Hepatocyte (in vitro differentiated cells): ENCODE results near the gene ESPL1.

Experiments used
- EZH2 ChIP-seq: fragments of 200-600 bp; sonication (generic); IDR thresholded peaks from 2 replicates; pipeline ENCODE4 v1.6.1; 2016; ENCODE audit warnings: antibody characterized with exemption, mild to moderate bottlenecking, borderline replicate concordance
- TF ChIP-seq, protein P1 (sequence below): fragments of 200-600 bp; sonication (generic); IDR thresholded peaks from 2 replicates; pipeline ENCODE4 v1.5.1; 2016; ENCODE audit warnings: antibody characterized with exemption, mild to moderate bottlenecking; ENCODE audit not compliant: poor library complexity

DNA sequence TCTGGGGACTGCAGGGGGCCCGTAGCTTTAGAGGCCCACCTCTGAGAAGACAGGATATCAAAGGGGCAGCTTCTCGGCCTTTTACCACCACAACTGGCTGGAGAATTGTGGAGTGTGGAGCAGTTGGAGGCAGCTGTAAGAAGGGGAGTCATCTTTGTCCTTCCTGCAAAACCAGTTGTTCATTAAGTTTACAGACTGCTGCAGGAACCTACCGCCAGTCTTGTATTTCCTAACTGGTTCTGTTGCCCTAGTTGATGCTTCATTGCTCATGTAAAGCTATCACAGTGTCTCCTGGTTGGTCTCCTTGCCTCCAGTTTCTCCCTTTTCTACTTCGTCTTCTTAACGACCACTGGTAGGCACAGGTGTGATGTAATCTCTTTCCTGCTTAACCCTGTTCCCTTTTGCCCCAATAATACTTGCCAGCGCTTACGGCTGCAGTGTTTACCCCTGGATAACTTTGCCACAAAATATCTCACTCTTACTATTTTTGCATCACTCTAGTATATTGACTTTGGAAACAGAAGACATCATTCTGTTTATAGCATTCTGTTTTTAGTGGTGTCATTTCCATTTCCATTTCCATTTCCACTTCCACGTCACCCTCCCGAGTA, 11.9 kb downstream of the ESPL1 start:
- TF ChIP-seq, protein P1, sequence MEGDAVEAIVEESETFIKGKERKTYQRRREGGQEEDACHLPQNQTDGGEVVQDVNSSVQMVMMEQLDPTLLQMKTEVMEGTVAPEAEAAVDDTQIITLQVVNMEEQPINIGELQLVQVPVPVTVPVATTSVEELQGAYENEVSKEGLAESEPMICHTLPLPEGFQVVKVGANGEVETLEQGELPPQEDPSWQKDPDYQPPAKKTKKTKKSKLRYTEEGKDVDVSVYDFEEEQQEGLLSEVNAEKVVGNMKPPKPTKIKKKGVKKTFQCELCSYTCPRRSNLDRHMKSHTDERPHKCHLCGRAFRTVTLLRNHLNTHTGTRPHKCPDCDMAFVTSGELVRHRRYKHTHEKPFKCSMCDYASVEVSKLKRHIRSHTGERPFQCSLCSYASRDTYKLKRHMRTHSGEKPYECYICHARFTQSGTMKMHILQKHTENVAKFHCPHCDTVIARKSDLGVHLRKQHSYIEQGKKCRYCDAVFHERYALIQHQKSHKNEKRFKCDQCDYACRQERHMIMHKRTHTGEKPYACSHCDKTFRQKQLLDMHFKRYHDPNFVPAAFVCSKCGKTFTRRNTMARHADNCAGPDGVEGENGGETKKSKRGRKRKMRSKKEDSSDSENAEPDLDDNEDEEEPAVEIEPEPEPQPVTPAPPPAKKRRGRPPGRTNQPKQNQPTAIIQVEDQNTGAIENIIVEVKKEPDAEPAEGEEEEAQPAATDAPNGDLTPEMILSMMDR: no peak
- no peak for TF ChIP-seq EZH2
